ENCODE results near the gene RIPK1.
A peak's percentile ranks its signal among the peaks of the same experiment; 100 is the strongest.
"Not testable (repeated sequence)": the region's sequence is repeated elsewhere in the genome, so short reads cannot be mapped to it uniquely, and the experiment has no call there.

The RIPK1 gene

DNA sequence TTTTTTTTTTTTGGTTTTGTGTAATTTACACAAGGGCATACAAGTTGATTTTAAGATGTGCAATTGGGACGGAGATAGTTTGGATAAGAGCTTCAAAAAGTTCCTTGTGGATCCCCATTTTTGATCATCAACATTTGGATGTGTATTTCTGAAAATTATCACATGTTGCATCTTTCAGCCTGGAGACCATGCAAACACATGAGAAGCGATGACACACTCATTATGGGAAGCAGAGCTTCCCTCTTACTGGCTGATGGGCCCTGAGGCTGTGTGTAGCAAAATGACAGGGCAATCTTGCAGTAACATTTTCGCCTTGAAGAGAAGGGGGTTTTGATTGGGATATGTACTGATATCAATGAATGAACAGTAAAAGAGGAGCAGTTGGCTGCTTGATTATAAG, 22.0 kb upstream of the RIPK1 start:
- no peak for DNase-seq

DNA sequence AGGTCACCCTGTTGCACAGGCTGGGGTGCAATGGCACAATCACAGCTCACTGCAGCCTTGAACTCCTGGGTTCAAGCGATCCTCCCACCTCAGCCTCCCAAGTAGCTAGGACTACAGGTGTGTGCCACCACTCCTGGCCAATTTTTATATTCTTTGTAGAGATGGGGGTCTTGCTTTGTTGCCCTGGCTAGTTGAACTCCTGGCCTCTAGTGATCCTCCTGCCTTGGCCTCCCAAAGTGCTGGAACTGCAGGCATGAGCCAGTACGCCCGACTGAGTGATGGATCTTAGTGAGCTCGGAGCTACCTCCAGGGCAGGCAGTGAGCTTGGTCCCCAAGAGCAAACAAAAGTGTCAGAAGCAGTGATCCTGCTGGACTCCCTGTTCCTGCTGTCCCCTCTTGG, 20.3 kb upstream of the RIPK1 start:
- not testable (repeated sequence) for DNase-seq

DNA sequence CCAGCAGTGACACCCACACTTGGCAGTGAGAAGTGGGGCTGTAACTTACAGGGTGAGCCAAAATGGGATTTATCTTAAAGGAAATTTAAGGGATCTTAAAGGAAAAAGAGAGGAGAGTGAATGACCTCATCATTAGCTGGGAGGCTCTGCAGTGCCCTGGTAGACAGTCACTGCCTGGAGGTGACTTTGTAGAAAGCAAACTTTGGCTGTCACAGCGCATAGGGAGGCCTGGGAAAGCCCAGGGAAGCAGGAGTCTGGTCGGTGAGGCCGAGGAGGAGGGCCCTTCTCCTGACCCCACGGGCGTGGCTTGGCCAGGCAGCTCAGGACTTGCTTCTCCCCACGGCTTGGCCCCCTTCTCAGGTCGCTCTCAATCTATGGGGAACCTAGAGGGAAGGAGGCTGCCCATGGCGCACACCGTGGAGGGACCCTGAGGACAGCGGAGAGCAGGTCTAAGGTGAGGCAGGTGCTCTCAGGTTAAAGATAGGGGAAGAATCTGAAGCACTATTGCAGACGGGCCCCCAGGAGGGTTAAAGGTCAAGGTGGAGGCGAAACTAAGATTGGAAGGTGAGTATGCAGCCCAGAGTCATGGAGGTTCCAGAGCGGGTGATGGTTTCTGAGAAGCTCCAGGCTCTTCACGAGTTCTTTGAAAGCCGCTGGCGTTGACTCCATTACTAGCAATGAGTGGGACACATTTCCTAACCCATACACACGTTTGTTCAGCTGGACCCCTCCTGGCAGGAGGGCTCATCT, 15.6 kb upstream of the RIPK1 start:
- DNase-seq = no peak

DNA sequence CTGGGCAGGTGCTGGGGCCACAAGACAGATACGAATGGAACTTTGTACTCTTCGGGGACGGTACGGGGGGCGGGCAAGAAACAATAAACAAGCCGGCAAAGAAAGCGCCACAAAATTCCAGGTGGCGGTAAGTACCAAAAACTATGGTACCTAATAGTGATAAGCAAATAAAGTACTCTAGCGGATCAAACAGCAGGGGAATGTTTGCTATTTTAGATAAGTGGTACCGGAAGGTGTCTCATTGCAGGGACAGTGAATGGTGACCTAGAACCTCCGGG, 15.1 kb upstream of the RIPK1 start:
- no peak for DNase-seq

DNA sequence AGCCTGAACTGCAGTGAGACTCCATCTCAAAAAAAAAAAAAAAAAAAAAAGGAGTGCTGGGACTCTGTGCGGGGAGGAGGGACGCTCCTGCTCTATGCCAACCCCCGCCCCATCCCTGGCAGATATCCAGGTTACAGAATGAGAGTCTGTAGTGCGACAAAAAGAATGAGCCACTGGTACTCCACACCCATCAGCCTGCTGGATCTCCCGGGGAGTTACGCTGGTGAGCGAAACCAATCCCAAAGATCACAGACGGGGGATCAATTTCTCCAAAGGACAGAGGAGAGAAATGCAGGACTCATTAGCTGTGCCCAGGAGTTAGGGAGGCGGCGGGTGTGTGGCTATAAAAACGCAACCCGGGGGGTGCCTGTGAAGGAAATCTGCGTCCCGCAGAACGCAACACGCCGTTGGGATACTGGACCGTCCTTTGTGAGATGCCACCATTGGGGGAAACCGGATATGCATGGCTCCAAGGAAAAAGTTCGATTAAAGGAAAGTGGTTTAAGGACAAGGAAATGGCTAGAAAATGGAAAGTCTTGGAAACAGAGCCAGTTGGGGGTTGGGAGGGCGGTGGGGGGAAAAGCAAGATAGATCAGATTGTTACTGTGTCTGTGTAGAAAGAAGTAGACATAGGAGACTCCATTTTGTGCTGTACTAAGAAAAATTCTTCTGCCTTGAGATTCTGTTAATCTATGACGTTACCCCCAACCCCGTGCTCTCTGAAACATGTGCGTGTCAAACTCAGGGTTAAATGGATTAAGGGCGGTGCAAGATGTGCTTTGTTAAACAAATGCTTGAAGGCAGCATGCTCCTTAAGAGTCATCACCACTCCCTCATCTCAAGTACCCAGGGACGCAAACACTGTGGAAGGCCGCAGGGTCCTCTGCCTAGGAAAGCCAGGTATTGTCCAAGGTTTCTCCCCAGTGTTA, 13.8 kb upstream of the RIPK1 start:
- DNase-seq = peak; percentile 49 to 67

DNA sequence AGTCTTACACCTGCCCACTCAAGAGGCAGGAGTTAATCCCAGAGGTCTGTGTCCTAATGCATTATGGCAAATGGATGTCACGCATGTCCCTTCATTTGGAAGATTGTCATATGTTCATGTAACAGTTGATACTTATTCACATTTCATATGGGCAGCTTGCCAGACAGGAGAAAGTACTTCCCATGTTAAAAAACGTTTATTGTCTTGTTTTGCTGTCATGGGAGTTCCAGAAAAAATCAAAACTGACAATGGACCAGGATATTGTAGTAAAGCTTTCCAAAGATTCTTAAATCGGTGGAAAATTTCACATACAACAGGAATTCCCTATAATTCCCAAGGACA, 13.2 kb upstream of the RIPK1 start:
- DNase-seq = peak in 1 of 2 experiments; percentile 67

DNA sequence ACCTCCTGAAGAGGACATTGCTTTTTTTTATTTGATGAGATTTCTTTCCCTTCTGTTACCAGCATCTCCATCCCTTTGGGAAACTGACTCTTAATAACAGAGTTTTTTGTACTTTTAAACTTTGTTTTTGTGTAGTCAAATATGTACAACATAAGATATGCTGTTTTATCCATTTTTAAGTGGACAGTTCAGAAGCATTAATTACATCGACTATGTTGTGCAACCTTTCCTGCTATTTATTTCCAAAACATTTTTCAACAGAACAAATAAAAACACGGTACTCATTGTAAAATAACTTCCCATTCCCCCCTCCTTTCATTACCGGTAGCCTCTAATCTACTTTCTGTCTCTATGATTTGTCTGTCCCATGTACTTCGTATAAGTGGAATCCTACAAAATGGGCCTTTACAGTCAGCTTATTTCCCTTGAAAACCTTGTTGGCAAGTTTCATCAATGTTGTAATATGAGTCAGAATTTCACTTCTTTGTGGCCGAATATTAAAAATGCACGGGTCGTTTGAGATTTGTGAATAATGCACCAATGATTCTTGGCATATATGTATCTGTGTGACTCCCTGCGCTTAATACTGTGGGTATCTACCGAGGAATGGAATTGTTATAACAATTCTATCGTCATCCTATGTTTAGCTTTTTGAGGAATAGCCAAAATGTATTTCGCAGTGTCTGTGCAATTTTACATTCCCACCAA, 11.1 kb upstream of the RIPK1 start:
- no peak for DNase-seq

DNA sequence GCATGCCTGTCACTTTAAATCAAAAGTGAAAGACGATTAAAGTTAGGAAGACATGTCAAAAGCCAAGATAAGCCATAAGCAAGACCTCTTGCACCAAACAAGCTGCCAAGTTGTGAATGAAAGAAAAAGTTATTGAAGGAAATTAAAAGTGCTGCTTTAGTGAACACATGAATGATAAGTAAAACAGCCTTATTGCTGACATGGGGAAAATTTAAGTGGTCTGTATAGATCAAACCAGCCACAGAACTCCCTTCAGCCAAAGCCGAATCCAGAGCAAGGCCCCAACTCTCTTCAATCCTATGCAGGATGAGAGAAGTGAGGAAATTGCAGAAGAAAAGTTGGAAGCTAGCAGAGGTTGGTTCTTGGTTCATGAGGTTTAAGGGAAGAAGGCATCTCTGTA, 9.3 kb upstream of the RIPK1 start:
- DNase-seq = no peak

DNA sequence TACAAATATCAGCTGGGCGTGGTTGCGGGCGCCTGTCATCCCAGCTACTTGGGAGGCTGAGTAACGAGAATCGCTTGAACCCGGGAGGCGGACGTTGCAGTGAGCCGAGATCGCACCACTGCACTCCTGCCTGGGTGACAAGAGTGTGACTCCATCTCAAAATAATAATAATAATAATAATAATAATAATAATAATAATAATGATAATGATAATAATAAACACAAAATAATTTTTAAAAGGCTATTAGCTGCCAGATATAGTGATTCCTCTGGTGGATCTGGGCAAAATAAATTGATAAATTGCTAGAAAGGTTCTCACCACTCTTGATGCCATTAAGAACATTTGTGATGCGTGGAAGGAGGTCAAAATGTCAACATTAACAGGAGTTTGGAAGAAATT, 8.2 kb upstream of the RIPK1 start:
- not testable (repeated sequence) for DNase-seq

DNA sequence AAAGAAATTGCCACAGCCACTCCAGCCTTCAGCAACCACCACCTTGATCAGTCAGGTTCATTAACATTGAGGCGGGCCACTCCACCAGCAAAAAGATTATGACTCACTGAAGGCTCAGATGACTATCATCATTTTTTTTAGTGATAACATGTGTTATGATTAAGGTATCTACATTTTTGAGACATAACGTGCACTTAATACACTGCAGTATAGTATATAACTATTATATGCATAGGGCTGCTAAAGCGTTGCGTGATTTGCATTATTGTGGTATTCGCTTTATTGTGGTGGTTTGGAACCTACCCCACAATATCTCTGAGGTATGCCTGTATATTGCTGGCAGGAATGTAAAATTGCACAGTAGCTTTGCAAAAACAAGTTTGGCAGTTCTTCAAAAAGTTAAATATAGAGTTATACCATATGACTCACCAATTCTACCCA, 6.8 kb upstream of the RIPK1 start:
- no peak for DNase-seq

DNA sequence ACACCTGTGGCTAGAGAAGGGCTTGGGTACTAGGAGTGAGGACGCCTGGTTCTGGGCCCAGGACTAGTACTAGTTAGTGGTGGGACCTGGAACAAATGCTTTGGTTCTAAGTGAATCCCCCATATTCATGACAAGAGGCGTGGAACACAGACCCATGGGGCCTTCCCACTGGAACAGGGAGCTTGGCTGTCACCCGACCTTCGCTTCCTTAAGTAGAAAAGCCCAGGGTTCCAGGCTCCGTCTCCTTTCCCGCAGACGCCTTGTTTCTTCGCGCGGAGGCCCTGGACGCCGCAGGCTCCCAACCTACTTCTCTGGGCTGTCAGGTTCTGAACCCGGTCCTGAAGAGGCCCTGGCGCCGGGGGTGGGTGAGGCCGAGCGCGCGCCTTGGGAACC, 5.0 kb upstream of the RIPK1 start:
- DNase-seq = not testable (repeated sequence)

DNA sequence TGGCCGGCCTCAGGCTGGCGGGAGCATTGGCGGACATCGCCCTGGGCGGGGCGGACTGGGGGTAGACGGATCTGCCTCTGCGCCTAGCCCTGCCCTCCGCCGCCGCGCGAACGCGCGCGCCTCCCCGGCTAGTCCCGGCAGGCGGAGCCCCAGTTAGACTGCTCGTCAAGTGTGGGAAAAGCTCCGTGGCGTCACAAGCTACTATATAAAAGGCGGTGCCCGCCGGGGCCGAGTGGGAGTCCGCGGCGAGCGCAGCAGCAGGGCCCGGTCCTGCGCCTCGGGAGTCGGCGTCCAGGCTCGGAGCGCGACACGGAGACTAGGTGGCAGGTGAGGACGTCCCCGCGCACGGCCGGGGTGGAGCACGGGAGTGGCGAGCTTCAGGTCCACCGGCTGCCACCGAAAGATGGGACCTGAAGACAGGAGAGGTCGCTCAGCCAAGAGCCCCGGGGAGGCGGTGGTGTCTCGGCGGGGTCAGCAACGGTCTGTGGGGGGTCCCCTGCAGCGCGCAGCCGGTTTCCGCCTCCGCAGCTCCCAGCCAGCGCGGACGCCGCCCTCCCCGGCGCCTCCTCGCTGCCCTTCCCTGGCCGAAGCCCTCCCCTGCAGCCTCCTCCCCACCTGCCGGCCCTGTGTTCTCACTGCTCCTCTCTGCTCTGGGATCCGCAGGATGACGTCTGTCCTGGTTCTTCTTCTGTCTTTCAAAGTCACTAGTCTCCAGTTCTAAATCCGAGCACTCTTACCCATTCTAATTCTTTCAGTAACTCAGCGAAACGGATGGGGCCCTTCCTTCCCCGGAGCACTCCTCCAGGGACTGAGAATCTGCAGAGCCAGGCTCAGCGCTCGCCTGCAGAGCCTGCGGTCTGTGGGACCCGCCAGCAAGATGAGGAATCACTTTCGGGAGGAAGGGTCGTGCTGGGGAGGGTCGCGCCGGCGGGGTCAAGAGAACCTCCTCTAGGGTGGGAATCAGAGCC, 4.3 kb upstream of the RIPK1 start:
- peak; percentile 56 to 71 for DNase-seq

DNA sequence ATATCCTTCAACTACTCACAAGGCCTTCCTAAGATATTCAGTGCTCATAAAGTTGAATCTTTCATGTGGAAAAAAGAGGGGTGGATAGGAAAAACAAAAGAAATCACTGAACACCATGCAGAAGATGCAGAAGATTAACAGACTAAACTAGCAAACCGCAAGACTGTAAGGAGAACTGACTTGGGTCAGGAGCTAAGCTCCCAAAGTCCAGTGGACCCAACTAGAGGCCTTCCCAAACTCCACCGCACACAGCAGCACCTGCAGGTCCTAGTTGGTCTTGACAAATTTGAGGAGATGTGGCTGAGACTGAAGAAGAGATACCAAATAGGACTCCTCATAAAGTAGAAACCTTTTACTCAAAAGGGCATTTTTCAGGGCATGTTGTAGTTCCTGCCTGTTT, 3.3 kb downstream of the RIPK1 start:
- no peak for DNase-seq

DNA sequence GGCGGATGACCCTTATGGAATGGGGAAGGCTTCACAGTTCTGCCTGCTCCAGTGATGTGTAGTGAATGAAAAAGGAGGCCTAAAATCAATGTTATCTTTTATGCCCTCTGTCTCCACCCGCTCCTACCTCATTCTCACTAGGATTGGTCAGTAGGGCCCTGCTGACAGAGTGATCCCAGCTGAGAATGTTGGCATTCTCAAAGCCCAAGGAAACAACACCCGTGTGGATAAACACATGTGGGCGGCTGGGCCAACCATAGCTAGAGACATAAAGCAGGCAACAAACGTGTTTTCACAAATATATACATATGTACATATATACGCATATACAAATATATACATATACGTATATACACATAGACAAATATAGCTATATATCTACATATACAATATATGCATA, 4.5 kb downstream of the RIPK1 start:
- no peak for DNase-seq

DNA sequence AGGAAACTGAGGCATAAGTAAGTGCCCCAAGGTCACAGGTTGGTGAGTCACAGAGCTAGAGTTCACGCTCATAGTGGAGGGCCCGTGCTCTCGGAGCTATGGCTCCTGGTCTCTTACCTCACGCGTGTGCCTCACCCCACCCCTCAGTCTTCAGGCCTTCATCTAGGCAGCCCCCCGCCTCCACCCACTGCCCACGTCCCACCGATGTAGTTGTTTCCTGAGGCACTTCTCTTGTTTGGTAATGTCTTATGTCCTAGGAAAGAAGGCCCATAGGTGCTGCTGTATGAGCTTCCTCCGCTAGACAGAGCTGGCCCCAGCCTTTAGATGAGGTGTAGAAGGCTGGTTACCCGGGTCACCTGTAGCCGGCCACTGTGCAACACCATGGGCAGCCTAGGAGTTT, 5.1 kb downstream of the RIPK1 start:
- no peak for DNase-seq

DNA sequence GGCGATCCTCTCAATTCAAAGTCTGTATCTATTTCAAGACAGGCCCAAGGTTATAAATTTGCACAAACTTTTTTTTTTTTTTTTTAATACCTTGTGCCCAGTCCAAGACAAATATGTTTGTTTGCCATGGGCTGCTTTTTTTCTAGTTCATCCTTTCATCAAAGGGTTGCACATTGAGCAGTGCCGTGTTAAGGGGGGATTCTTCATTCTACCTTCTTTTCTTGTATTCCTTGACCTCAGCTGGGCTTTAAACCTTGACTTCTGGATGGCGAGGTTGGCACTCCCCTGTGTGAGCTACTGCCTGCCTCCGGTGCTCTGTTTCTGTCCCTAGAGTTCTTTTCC, 7.4 kb downstream of the RIPK1 start:
- no peak for DNase-seq

DNA sequence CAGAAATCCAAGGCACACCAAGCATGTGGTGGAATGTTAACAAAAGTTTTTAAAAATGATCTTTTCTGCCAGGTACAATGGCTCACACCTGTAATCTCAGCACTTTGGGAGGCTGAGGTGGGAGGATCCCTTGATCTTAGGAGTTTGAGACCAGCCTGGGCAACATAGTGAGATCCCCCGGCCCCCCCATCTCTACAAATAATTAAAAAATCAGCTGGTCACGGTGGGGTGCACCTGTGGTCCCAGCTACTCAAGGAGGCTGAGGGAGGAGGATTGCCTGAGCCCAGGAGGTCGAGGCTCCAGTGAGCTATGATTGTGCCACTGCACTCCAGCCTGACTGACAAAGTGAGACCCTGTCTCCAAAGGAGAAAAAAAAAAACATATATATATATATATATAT, 8.0 kb downstream of the RIPK1 start:
- DNase-seq = no peak

DNA sequence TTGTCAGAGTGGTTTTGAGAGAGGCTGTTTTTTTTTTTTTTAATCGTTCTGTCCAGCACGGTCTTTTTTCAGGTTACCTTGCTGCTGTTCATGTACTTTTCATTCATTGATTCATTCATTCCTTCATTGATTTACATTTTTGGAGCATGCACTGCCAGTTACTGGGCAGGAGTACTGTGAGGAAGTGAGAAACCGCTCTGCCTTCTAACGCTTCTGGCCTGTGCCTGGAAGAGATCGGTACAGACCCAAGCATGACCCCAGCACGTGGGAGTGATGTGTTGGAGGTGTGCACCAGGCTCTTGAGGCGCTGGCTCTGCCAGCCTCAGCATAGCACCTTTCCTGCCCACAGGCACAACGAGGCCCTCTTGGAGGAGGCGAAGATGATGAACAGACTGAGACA, 9.1 kb downstream of the RIPK1 start:
- no peak for DNase-seq

DNA sequence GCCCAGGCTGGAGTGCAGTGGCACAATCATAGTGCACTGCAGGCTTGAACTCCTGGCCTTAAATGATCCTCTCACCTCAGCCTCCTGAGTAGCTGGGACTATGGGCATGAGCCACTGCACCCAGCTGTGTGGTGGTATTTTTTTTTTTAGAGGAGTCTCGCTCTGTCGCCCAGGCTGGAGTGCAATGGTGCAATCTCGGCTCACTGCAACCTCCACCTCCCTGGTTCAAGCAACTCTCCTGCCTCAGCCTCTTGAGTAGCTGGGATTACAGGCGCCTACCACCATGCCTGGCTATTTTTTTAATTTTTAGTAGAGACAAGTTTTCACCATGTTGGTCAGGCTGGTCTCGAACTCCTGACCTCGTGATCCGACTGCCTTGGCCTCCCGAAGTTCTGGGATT, 10.7 kb downstream of the RIPK1 start:
- not testable (repeated sequence) for DNase-seq

DNA sequence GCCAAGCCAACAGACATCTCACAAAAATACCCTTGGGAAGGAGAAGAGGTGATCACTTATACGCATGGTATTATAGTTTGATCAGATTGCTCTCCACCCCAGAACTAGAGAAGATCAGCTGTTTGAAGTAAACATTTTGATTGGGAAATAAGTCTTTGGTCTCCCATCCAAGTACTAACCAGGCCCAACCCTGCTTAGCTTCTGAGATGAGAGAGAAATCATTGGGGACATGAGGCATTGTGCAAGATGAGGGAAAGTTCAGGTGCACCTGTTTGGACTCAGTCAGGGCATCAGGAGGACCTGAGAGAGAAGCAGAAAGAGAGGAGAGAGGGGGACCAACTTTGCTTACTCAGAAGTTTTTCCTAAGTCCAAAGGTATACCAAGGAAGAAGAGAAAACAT, 11.4 kb downstream of the RIPK1 start:
- no peak for DNase-seq

DNA sequence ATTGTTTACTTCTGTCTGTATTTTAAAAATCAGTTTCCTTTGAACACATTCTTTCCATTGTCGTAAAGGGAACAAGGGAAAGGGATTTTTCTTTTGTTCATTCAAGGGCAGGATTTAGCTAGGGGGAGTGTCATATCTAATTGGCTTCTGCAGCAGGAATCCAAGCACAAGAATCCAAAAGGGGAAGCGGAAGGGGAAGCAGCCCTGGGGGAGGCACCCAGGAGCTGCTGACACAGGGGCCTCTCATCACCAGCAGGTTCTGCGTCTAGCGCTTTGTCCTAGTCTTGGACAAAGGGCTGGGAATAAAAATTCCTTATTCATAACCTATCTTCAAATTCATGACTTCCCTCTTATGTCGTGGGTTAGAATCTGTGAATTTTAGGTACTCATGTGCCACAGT, 13.7 kb downstream of the RIPK1 start:
- no peak for DNase-seq

DNA sequence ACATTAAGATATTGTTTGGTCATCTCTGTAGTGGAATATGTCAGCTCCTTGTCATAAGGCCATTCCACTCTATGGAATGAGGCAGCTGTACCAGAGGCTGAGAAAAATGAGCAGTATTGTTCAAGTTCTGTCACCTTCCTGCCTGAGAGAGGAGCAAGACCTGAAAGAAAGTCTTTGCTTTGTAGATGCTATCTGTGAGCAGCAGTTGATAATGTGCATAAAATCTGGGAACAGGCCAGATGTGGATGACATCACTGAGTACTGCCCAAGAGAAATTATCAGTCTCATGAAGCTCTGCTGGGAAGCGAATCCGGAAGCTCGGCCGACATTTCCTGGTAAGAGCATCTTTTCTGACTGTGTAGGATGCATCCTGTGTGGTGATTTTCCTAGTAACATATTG, 16.8 kb downstream of the RIPK1 start:
- DNase-seq = no peak

All from NCI-H524 (cell line).